NCI-H345 treated with DMSO at 0.1 percent for 48 hours (cell line): ENCODE data around the gene MYO18B.
"Not testable (repeated sequence)": the region's sequence is repeated elsewhere in the genome, so short reads cannot be mapped to it uniquely, and the experiment has no call there.

Experiments used
- DNase-seq: peaks from one replicate; lab custom pipeline; 2025; ENCODE audit not compliant: unreplicated experiment; lab: John Stamatoyannopoulos, UW

Gene MYO18B

GRCh38 chr22:25741692-25742626 is at the start of gene MYO18B:
MYO18B (plus strand) TSS chr22:25742188; CDS start chr22:25761093, 18,905 bp downstream.
- DNase-seq = no peak

GRCh38 chr22:25692397-25693267 is 49.4 kb upstream of the MYO18B start:
- no peak for DNase-seq

- no peak for DNase-seq
Measured at GRCh38 chr22:25693268-25693565, 48.8 kb upstream of the MYO18B start.

- DNase-seq = no peak
Measured at GRCh38 chr22:25694196-25694907, 47.6 kb upstream of the MYO18B start.

GRCh38 chr22:25695146-25695545 is 46.8 kb upstream of the MYO18B start:
- DNase-seq = no peak

GRCh38 chr22:25696763-25697162 is 45.2 kb upstream of the MYO18B start:
- no peak for DNase-seq

- DNase-seq = no peak
Measured at GRCh38 chr22:25697181-25697664, 44.8 kb upstream of the MYO18B start.

- no peak for DNase-seq
Measured at GRCh38 chr22:25697978-25698377, 44.0 kb upstream of the MYO18B start.

- DNase-seq = no peak
Measured at GRCh38 chr22:25698461-25698860, 43.5 kb upstream of the MYO18B start.

- DNase-seq = no peak
Measured at GRCh38 chr22:25698978-25699377, 43.0 kb upstream of the MYO18B start.

GRCh38 chr22:25701056-25701780 is 40.8 kb upstream of the MYO18B start:
- DNase-seq = no peak

GRCh38 chr22:25702040-25702439 is 39.9 kb upstream of the MYO18B start:
- no peak for DNase-seq

GRCh38 chr22:25702571-25703167 is 39.3 kb upstream of the MYO18B start:
- no peak for DNase-seq

- DNase-seq = no peak
Measured at GRCh38 chr22:25704701-25705100, 37.3 kb upstream of the MYO18B start.

GRCh38 chr22:25706197-25706596 is 35.8 kb upstream of the MYO18B start:
- DNase-seq = no peak

GRCh38 chr22:25708430-25708829 is 33.6 kb upstream of the MYO18B start:
- DNase-seq = not testable (repeated sequence)

GRCh38 chr22:25709758-25710157 is 32.2 kb upstream of the MYO18B start:
- no peak for DNase-seq

GRCh38 chr22:25710501-25710900 is 31.5 kb upstream of the MYO18B start:
- no peak for DNase-seq

GRCh38 chr22:25711491-25711890 is 30.5 kb upstream of the MYO18B start:
- DNase-seq = no peak
